ENCODE measurements around the gene RSU1. TPM values are rescaled to one million over a fixed set of nuclear protein-coding genes. Genes with fewer than 3 reads are reported as not detected.

The RSU1 gene
- total RNA-seq, 1 donor from 2014 or later = 60.7 TPM

DNA sequence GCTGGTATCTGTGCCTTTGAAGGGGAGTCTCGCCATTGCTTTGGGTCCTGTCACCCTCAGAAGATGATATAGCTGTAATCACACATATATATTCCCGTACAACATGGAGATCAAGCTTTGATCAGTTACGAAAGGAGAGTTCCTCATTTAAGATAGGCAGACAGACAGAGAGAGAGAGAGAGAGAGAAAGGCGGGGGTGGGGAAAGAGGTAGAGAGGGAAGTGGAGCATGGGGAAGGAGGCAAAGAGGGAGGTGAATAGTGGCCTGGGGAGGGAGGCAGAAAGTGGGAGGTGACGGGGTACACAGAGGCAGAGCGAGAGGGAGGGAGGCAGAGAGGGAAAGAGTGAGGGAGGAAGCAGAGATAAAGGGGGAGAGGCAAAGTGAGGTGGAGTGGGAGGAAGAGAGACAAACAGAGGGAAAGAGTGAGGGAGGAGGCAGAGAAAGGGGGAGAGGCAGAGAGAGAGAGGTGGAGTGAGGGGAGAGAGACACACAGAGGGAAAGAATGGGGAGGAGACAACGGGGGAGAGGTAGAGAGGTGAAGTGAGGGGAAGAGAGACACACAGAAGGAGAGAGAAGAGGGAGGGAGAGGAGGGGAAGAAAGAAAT, 250.9 kb downstream of the RSU1 start:
- no peak for TF ChIP-seq CTCF (IDR thresholded peaks at IDR 0.05)
- CTCF ChIA-PET = no interaction called here
- no peaks in the 10 kb centered on the region for H3K9me3 Mint-ChIP-seq

GRCh38 chr10:16565604-16566003, 251.6 kb downstream of the RSU1 start:
- no peak overlapping the region for H3K4me3 Mint-ChIP-seq
- H3K27me3 Mint-ChIP-seq = peaks cover 7% of the 10 kb centered on the region
- peaks cover 4% of the 10 kb centered on the region for H3K4me1 Mint-ChIP-seq
- POLR2A ChIA-PET = no interaction called here
- H3K36me3 Mint-ChIP-seq (ENCODE audit: low read depth) = no peaks in the 10 kb centered on the region
- ATAC-seq (ENCODE audit: low read depth) = no peak
- no peak for DNase-seq
- intact Hi-C loops (cut with micrococcal nuclease) = no loop called here
- no peaks in the 10 kb centered on the region for H3K9me3 Mint-ChIP-seq
- TF ChIP-seq CTCF (IDR thresholded peaks at IDR 0.05) = no peak
- CTCF ChIA-PET = no interaction called here
- H3K27ac Mint-ChIP-seq = no peak overlapping the region

More for the DNA sequence above, 250.9 kb downstream of the RSU1 start:
- ATAC-seq (ENCODE audit: low read depth) (no peak), DNase-seq (no peak)
- no peaks in the 10 kb centered on the region for H3K36me3 Mint-ChIP-seq (ENCODE audit: low read depth)
- POLR2A ChIA-PET = no interaction called here
- no peak overlapping the region for H3K4me3 Mint-ChIP-seq
- peaks cover 6% of the 10 kb centered on the region for H3K27me3 Mint-ChIP-seq
- H3K27ac Mint-ChIP-seq = no peak overlapping the region
- peaks cover 7% of the 10 kb centered on the region for H3K4me1 Mint-ChIP-seq
- intact Hi-C loops (cut with micrococcal nuclease) = no loop called here

DNA sequence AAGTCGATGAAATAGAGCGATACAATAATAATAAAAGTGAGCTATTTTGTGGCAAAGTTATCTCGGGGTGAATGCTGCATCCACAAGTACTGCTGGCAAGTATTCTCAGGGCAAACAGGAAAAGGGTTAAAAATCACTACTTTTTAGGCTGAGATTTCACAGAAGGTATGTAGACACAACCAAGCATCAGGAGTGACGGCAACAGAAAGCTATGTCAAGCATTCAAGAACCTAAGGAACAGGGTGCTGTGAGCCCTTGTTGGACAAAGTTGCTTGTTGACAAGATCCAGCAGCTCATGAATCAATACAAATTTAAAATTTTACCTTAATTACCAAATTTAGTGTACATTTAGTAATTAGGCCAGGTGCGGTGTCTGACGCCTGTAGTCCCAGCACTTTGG, 254.3 kb downstream of the RSU1 start:
- ATAC-seq (ENCODE audit: low read depth) = no peak
- Mint-ChIP-seq H3K27me3 (peaks cover 21% of the 10 kb centered on the region), H3K4me3 (no peak overlapping the region), H3K4me1 (peaks cover 2% of the 10 kb centered on the region), H3K27ac (no peak overlapping the region), H3K9me3 (no peaks in the 10 kb centered on the region), H3K36me3 (ENCODE audit: low read depth) (no peaks in the 10 kb centered on the region)
- TF ChIP-seq CTCF (IDR thresholded peaks at IDR 0.05) = no peak
- no peak for DNase-seq
- intact Hi-C loops (cut with micrococcal nuclease) = no loop called here
- ChIA-PET CTCF (no interaction called here), POLR2A (no interaction called here)

GRCh38 chr10:16559236-16559773, 257.9 kb downstream of the RSU1 start:
- H3K36me3 Mint-ChIP-seq (ENCODE audit: low read depth) = no peaks in the 10 kb centered on the region
- H3K4me1 Mint-ChIP-seq = no peaks in the 10 kb centered on the region
- peaks cover 19% of the 10 kb centered on the region for H3K27me3 Mint-ChIP-seq
- no peak overlapping the region for H3K27ac Mint-ChIP-seq
- ChIA-PET POLR2A (no interaction called here), CTCF (no interaction called here)
- intact Hi-C loops (cut with micrococcal nuclease) = no loop called here
- no peak overlapping the region for H3K4me3 Mint-ChIP-seq
- no peak for ATAC-seq (ENCODE audit: low read depth)
- TF ChIP-seq CTCF (IDR thresholded peaks at IDR 0.05) = no peak
- no peak for DNase-seq
- H3K9me3 Mint-ChIP-seq = no peaks in the 10 kb centered on the region

DNA sequence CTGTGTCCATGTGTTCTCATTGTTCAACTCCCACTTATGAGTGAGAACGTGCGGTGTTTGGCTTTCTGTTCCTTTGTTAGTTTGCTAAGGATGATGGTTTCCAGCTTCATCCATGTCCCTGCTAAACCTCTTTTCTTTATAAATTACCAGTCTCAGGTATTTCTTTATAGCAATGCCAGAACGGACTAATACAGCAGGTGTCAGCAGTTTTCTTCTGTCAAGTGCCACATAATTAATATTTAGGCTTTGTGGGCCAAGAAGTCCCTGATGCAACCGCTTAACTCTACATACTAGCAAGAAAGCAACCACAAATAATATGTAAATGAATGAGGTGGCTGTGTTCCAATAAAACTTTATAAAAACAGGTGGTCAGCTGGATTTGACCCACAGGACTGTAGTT, 269.3 kb downstream of the RSU1 start:
- Mint-ChIP-seq H3K27ac (no peak overlapping the region), H3K36me3 (ENCODE audit: low read depth) (no peaks in the 10 kb centered on the region), H3K27me3 (peaks cover 4% of the 10 kb centered on the region), H3K4me1 (no peaks in the 10 kb centered on the region), H3K4me3 (no peak overlapping the region), H3K9me3 (no peaks in the 10 kb centered on the region)
- DNase-seq = no peak
- TF ChIP-seq CTCF (IDR thresholded peaks at IDR 0.05) = no peak
- ChIA-PET CTCF (no interaction called here), POLR2A (no interaction called here)
- no peak for ATAC-seq (ENCODE audit: low read depth)
- intact Hi-C loops (cut with micrococcal nuclease) = no loop called here

Data from activated B cell treated with CpG ODN at 0.5 μM for 24 hours (primary cell).